ENCODE data around the gene LRRC15. TPM values are rescaled to one million over a fixed set of nuclear protein-coding genes. Genes with fewer than 3 reads are reported as not detected.

LRRC15 gene
- total RNA-seq, 1 donor: 3.6 TPM

DNA sequence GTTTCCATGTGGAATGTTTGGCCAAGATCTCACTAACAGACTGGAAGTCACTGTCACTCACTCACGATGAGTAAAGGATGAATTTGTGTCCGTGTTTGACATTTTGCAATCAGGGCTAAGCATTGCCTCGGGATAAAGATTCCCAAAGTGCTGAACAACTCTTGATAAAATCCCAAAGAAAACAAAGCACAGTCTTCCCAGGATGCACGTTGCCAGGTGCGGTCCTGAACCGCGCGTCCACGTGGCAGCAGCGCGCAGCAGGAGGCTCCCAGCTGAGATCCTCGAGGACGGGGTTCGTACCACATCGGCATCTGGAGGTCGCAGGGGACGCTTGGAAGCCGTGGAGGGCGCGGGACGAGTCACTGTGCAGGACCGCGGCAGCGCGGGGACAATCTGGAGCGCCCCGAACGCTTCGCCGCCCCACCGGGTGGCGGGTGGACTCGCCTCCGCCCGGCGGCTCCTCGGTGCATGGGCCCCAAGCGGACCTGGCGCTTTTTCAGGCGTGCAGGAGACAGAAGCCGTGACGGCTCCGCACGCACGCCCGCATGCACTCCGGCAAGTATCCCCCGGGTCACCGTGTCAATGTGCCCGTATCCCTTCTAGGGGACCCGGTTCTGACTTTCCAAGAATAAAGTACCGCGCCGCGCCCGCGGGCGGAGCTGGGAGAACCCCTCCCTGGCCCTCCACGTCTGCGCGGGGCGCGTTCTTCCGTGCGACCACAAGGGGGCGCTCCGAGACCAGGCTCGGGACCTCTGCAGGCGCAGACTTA is 36.1 kb downstream of the LRRC15 start:
- H3K4me2 ChIP-seq (ENCODE audit: insufficient read depth, low read length): peak overlapping the region; percentile 85
- peaks cover 31% of the 10 kb centered on the region for H3K4me1 ChIP-seq (ENCODE audit: insufficient read depth, low read length)
- DNase-seq (ENCODE audit: insufficient read length, low spot score, missing footprints): peak; percentile 97
- no peaks in the 10 kb centered on the region for H3K79me2 ChIP-seq (ENCODE audit: insufficient read depth, low read length)
- peak overlapping the region; percentile 85 for H2AFZ ChIP-seq (ENCODE audit: low read length)
- no peaks in the 10 kb centered on the region for H3K36me3 ChIP-seq (ENCODE audit: insufficient read depth, low read length)
- no peaks in the 10 kb centered on the region for H4K20me1 ChIP-seq (ENCODE audit: insufficient read depth, low read length)
- H3K27me3 ChIP-seq (ENCODE audit: insufficient read depth, low read length): no peaks in the 10 kb centered on the region
- TF ChIP-seq, protein P1, sequence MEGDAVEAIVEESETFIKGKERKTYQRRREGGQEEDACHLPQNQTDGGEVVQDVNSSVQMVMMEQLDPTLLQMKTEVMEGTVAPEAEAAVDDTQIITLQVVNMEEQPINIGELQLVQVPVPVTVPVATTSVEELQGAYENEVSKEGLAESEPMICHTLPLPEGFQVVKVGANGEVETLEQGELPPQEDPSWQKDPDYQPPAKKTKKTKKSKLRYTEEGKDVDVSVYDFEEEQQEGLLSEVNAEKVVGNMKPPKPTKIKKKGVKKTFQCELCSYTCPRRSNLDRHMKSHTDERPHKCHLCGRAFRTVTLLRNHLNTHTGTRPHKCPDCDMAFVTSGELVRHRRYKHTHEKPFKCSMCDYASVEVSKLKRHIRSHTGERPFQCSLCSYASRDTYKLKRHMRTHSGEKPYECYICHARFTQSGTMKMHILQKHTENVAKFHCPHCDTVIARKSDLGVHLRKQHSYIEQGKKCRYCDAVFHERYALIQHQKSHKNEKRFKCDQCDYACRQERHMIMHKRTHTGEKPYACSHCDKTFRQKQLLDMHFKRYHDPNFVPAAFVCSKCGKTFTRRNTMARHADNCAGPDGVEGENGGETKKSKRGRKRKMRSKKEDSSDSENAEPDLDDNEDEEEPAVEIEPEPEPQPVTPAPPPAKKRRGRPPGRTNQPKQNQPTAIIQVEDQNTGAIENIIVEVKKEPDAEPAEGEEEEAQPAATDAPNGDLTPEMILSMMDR (IDR thresholded peaks at IDR 0.05; ENCODE audit: extremely low read depth, low read depth, low read length): peak; percentile 92
- peak overlapping the region; percentile 75 for H3K4me3 ChIP-seq (ENCODE audit: insufficient read depth, low read length)
- no peaks in the 10 kb centered on the region for H3K9me3 ChIP-seq (ENCODE audit: low read depth, low read length)
- H3K27ac ChIP-seq (ENCODE audit: low read depth, low read length): peak overlapping the region; percentile 47

DNA sequence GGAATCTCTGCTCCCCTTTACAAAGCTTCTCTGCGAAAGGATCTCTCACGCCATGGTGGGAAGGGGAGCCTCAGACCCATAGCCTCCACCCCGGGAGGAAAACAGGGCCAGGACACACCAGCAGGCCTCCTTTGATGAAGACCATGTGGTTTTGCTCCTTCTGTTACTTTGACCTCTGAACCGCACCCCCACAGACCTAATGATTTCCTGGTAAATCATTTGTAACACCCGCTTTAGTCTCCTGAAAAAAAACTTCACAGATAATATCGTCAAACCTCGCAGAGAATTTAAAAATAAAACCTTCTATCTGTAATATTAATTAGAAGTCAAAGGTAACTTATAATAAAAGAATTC is 36.7 kb downstream of the LRRC15 start:
- Histone ChIP-seq H3K4me2 (ENCODE audit: insufficient read depth, low read length) (peak overlapping the region; percentile 85), H2AFZ (ENCODE audit: low read length) (no peak overlapping the region), H3K4me3 (ENCODE audit: insufficient read depth, low read length) (no peak overlapping the region), H3K36me3 (ENCODE audit: insufficient read depth, low read length) (no peaks in the 10 kb centered on the region), H3K27ac (ENCODE audit: low read depth, low read length) (no peak overlapping the region), H3K79me2 (ENCODE audit: insufficient read depth, low read length) (no peaks in the 10 kb centered on the region), H3K4me1 (ENCODE audit: insufficient read depth, low read length) (peaks cover 31% of the 10 kb centered on the region), H3K27me3 (ENCODE audit: insufficient read depth, low read length) (no peaks in the 10 kb centered on the region), H3K9me3 (ENCODE audit: low read depth, low read length) (no peaks in the 10 kb centered on the region), H4K20me1 (ENCODE audit: insufficient read depth, low read length) (no peaks in the 10 kb centered on the region)
- TF ChIP-seq, protein P1 (IDR thresholded peaks at IDR 0.05; ENCODE audit: extremely low read depth, low read depth, low read length): no peak
- DNase-seq (ENCODE audit: insufficient read length, low spot score, missing footprints): no peak

DNA sequence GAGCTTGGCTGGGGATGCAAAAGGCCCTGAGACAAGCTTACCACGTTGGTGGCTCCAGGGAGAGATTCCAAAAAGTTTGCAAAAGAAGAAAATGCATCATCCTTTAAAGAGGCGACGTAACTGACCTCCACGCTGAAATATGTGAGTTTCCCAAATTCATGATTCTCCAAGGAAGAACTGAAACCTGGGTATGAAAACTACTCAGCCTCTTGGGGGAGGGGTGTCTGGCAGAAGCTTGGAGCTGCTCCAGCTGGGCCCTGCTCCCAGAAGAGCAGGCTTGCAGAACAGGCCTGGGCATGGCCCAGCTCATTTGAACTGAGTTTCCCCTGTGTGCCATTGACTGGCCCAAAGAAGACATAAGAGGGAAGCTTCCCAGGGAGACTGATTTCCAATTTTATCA is 39.0 kb downstream of the LRRC15 start:
- peak overlapping the region; percentile 10 for H2AFZ ChIP-seq (ENCODE audit: low read length)
- DNase-seq (ENCODE audit: insufficient read length, low spot score, missing footprints): no peak

DNA sequence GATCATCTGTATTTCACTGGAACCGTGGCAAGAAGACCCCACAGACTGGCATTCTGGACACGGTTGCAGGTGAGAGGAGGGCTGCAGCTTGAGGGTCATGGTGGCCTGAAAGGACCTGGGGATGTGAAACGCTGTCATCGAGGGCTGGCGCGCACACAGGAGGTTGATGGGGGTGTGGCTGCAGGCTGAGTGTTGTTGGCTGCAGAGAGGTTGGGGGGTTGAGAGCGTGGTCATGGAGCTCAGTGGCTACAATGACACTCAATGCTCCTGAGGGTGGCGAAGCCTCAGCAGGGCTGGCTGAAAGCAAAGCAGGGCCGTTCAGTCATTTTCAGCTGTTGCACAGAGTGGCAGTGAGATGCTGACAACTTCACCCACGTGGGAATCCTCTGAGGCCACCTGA is 39.4 kb downstream of the LRRC15 start:
- Histone ChIP-seq H3K4me3 (ENCODE audit: insufficient read depth, low read length) (no peak overlapping the region), H3K79me2 (ENCODE audit: insufficient read depth, low read length) (no peaks in the 10 kb centered on the region), H3K27ac (ENCODE audit: low read depth, low read length) (no peak overlapping the region), H3K27me3 (ENCODE audit: insufficient read depth, low read length) (no peaks in the 10 kb centered on the region), H3K4me1 (ENCODE audit: insufficient read depth, low read length) (peaks cover 31% of the 10 kb centered on the region), H3K4me2 (ENCODE audit: insufficient read depth, low read length) (no peak overlapping the region), H4K20me1 (ENCODE audit: insufficient read depth, low read length) (no peaks in the 10 kb centered on the region), H3K9me3 (ENCODE audit: low read depth, low read length) (no peaks in the 10 kb centered on the region), H3K36me3 (ENCODE audit: insufficient read depth, low read length) (no peaks in the 10 kb centered on the region), H2AFZ (ENCODE audit: low read length) (peak overlapping the region; percentile 9)
- TF ChIP-seq, protein P1 (IDR thresholded peaks at IDR 0.05; ENCODE audit: extremely low read depth, low read depth, low read length): no peak
- DNase-seq (ENCODE audit: insufficient read length, low spot score, missing footprints): no peak

More for the DNA sequence above, 39.0 kb downstream of the LRRC15 start:
- Histone ChIP-seq H3K4me2 (ENCODE audit: insufficient read depth, low read length) (no peak overlapping the region), H3K36me3 (ENCODE audit: insufficient read depth, low read length) (no peaks in the 10 kb centered on the region), H3K79me2 (ENCODE audit: insufficient read depth, low read length) (no peaks in the 10 kb centered on the region), H3K4me1 (ENCODE audit: insufficient read depth, low read length) (peaks cover 31% of the 10 kb centered on the region), H3K27me3 (ENCODE audit: insufficient read depth, low read length) (no peaks in the 10 kb centered on the region), H3K4me3 (ENCODE audit: insufficient read depth, low read length) (no peak overlapping the region), H3K27ac (ENCODE audit: low read depth, low read length) (peak overlapping the region; percentile 40), H3K9me3 (ENCODE audit: low read depth, low read length) (no peaks in the 10 kb centered on the region), H4K20me1 (ENCODE audit: insufficient read depth, low read length) (no peaks in the 10 kb centered on the region)
- TF ChIP-seq, protein P1 (IDR thresholded peaks at IDR 0.05; ENCODE audit: extremely low read depth, low read depth, low read length): no peak
